Thoracic aorta (tissue), 2 donors: ENCODE data around the gene CEP128. TPM values are rescaled to one million over a fixed set of nuclear protein-coding genes. Genes with fewer than 3 reads are reported as not detected.
"Not testable (repeated sequence)": the region's sequence is repeated elsewhere in the genome, so short reads cannot be mapped to it uniquely, and the experiment has no call there.

Experiments
- ATAC-seq: fragments of 150-250 bp; one replicate; pipeline ENCODE4 v1.8.0; 2017; ENCODE audit warnings: low read depth; ENCODE audit not compliant: insufficient number of reproducible peaks, low FRiP score
- DNase-seq: peaks from one replicate; pipeline ENCODE4 v3.0.0-alpha.2; 2020; ENCODE audit warnings: low spot score
- H3K27ac ChIP-seq, 2 donors: fragments of 200-600 bp; sonication (generic); 1 replicate in 1 of 2; 2 replicates in 1 of 2; pipeline ENCODE4 v1.5.1; 2016; ENCODE audit warnings: mild to moderate bottlenecking in 2 of 2, moderate library complexity in 2 of 2
- H3K27me3 ChIP-seq: fragments of 200-600 bp; sonication (generic); replicated peaks from 2 replicates; pipeline ENCODE4 v1.6.0; 2016; ENCODE audit warnings: mild to moderate bottlenecking; ENCODE audit not compliant: insufficient read depth
- H3K36me3 ChIP-seq: fragments of 200-600 bp; sonication (generic); one replicate; pipeline ENCODE4 v1.5.1; 2016
- H3K4me1 ChIP-seq, 2 donors: fragments of 200-600 bp; sonication (generic); 1 replicate in 1 of 2; 2 replicates in 1 of 2; pipeline versions ENCODE4 v1.5.1 to v1.6.0; 2016; ENCODE audit warnings: low read depth in 2 of 2, mild to moderate bottlenecking in 1 of 2; ENCODE audit not compliant: control insufficient read depth in 1 of 2
- H3K4me3 ChIP-seq: fragments of 200-600 bp; sonication (generic); 2 replicates; pipeline ENCODE4 v1.5.1; 2016; ENCODE audit warnings: mild to moderate bottlenecking
- H3K9me3 ChIP-seq: fragments of 200-600 bp; sonication (generic); 2 replicates; pipeline ENCODE4 v1.5.1; 2016
- total RNA-seq, 2 donors: library from RNA; depleted of rRNA; stranded (reverse); fragments of >200 nt; gene quantifications; one replicate each; pipeline versions ENCODE4 v1.1.0 to v1.2.3, GENCODE V29; 2016
- TF ChIP-seq, protein P1 (sequence below): fragments of 200-600 bp; sonication (generic); IDR thresholded peaks from one replicate; pipeline ENCODE4 v1.5.1; 2019; ENCODE audit warnings: antibody characterized with exemption

Gene CEP128
- total RNA-seq, 2 donors from 2014 or later, result 2.1 to 4.7 TPM

DNA sequence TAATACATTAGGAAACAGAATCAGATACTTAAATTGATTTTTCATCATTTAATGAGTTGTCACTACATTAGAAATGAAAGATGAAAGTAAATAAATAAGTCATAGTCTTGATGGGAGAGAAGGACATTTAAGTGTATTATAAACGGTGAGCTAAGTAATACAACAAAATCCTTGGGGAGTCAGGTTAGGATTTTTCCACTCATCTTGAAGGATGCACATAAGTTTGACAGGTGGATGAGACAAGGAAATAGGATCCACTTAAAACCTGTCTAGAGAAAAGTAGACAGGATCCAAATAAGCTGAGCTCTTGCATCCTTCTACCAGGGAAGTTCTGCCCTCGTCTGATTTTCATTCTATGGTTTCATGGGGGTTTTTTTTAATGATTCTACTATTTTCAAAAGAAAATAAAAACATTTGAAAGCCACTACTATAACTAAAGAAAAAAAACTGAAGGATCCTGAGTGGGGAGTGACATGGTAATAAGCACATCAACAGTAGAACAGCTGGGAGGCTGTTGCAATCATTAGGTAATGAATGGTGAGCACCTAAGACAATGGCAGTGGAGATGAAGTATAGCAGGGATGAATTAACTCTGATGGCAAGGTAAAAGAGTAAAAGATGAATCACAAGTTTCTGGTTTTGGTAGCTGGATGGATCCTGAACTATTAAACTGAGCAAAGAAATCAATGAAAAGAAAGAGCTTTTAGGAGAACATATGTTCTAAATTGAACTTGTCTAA is 17.0 kb downstream of the CEP128 start:
- Histone ChIP-seq H3K36me3 (no peaks in the 10 kb centered on the region), H3K4me3 (no peak overlapping the region), H3K4me1 (no peaks in the 10 kb centered on the region), H3K27ac (no peak overlapping the region), H3K27me3 (no peaks in the 10 kb centered on the region), H3K9me3 (no peaks in the 10 kb centered on the region)
- ATAC-seq (no peak), DNase-seq (no peak)
- TF ChIP-seq, protein P1, sequence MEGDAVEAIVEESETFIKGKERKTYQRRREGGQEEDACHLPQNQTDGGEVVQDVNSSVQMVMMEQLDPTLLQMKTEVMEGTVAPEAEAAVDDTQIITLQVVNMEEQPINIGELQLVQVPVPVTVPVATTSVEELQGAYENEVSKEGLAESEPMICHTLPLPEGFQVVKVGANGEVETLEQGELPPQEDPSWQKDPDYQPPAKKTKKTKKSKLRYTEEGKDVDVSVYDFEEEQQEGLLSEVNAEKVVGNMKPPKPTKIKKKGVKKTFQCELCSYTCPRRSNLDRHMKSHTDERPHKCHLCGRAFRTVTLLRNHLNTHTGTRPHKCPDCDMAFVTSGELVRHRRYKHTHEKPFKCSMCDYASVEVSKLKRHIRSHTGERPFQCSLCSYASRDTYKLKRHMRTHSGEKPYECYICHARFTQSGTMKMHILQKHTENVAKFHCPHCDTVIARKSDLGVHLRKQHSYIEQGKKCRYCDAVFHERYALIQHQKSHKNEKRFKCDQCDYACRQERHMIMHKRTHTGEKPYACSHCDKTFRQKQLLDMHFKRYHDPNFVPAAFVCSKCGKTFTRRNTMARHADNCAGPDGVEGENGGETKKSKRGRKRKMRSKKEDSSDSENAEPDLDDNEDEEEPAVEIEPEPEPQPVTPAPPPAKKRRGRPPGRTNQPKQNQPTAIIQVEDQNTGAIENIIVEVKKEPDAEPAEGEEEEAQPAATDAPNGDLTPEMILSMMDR, result no peak

DNA sequence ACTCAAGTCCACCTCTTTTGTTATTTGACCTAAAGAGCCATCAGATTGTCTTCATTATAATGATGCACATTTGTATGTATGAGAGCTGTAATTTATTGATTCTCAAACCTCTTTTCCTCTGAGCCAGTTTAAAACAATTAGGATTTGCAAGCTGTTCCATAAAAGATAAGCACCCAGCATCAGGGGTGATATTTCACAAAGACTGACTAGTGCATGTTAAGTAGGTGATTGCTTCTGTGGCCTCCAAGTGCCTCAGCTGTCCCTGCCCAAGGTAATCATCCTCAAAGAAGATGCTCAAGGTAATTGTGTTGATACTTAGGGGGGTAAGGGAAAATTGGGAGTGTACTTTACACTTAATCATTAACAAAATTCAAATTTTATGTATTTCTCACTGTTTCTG is 18.2 kb downstream of the CEP128 start:
- H3K4me1 ChIP-seq, result no peaks in the 10 kb centered on the region
- TF ChIP-seq, protein P1, result no peak
- no peaks in the 10 kb centered on the region for H3K27me3 ChIP-seq
- ATAC-seq, result no peak
- no peak overlapping the region for H3K27ac ChIP-seq
- H3K36me3 ChIP-seq, result no peaks in the 10 kb centered on the region
- no peak for DNase-seq
- H3K9me3 ChIP-seq, result no peaks in the 10 kb centered on the region
- H3K4me3 ChIP-seq, result no peak overlapping the region

DNA sequence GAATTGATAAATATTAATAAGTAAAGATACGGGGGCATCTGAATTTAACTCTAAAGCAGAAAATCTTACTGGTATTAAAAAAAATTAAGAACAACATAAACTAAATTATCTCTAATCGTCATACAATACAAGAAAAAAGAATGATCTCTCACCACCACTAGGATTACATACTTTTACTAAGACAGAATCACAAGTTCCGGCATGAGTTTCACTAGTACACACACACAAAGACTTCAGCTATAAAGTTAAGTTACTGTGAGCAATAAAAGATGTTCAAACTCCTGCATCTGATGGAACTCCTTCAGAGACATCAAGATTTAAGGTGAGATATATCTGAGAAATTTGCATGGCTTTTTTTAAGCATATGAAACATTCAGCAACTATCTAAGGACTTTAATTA is 21.9 kb downstream of the CEP128 start:
- H3K27me3 ChIP-seq, result no peaks in the 10 kb centered on the region
- TF ChIP-seq, protein P1, result no peak
- H3K9me3 ChIP-seq, result no peaks in the 10 kb centered on the region
- H3K27ac ChIP-seq, result no peak overlapping the region
- H3K4me3 ChIP-seq, result no peak overlapping the region
- DNase-seq (no peak), ATAC-seq (no peak)
- H3K4me1 ChIP-seq, result no peaks in the 10 kb centered on the region
- H3K36me3 ChIP-seq, result peaks cover 2% of the 10 kb centered on the region

DNA sequence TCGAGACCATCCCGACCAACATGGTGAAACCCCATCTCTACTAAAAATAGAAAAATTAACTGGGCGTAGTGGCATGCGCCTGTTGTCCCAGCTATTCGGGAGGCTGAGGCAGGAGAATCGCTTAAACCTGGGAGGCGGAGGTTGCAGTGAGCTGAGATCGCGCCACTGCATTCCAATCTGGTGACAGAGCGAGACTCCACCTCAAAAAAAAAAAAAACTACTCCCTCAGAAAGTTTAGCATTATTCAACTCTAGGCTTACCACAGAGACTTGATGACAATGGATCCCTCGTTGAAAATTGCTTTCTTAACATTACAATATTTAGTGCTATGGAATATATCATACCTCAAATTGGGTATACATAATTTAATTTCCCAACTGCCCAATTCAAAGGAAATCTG is 29.5 kb downstream of the CEP128 start:
- DNase-seq, H3K27me3 ChIP-seq, H3K27ac ChIP-seq, H3K4me1 ChIP-seq, ATAC-seq, H3K4me3 ChIP-seq, H3K36me3 ChIP-seq, H3K9me3 ChIP-seq: not testable (repeated sequence)

DNA sequence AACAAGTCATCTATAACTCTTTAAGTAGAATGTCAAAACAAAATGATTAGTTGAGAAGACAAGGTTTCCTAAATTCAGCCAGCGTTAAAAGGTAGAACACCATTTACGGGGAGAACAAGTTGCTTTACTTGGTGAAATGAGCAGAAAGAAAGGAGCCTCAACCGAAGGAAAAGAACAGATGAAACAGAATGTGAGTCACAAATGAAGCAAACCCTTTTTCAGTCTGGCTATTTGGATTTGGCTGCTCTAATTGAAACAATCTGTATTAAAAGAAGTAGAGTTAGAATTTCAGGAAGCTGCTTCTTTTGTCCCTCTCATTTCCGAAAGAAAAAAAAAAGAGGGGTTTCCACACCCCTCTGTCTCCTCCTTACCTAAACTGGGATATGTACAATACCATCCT is 34.6 kb downstream of the CEP128 start:
- ATAC-seq (no peak), DNase-seq (no peak)
- H3K27ac ChIP-seq, result no peak overlapping the region
- no peaks in the 10 kb centered on the region for H3K36me3 ChIP-seq
- H3K4me3 ChIP-seq, result no peak overlapping the region
- no peaks in the 10 kb centered on the region for H3K9me3 ChIP-seq
- TF ChIP-seq, protein P1, result no peak
- H3K27me3 ChIP-seq, result no peaks in the 10 kb centered on the region
- no peaks in the 10 kb centered on the region for H3K4me1 ChIP-seq

DNA sequence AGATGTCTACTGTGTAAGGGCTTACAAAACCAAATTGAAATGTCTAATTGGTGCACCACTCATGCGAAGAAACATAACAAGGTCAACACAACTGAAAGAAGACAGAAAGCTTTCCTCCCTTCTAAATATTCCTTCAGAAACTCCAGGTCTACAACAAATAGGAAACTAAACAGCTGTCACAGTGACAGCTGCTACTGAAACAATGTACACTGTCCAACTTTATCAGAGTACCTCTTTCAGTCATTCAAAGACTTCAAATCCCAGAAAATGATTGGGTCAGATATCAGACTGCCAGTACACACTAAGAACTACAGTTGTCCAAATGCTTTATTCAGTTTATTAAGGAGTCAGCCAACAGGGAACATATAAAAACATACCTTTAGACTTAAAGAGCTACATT is 35.2 kb downstream of the CEP128 start:
- no peaks in the 10 kb centered on the region for H3K27me3 ChIP-seq
- H3K4me3 ChIP-seq, result no peak overlapping the region
- H3K9me3 ChIP-seq, result no peaks in the 10 kb centered on the region
- H3K27ac ChIP-seq, result no peak overlapping the region
- no peaks in the 10 kb centered on the region for H3K4me1 ChIP-seq
- no peaks in the 10 kb centered on the region for H3K36me3 ChIP-seq
- DNase-seq, result no peak
- ATAC-seq, result no peak
- TF ChIP-seq, protein P1, result no peak
